Hair follicular keratinocyte (primary cell): Measurements from ENCODE around the gene KRT6C. TPM values are rescaled to one million over a fixed set of nuclear protein-coding genes. Genes with fewer than 3 reads are reported as not detected.

Experiments
- total RNA-seq: library from RNA; depleted of rRNA; stranded (reverse); fragments of >200 nt; gene quantifications from 2 replicates; pipeline ENCODE4 v1.2.3, GENCODE V29; 2015

Gene KRT6C
- total RNA-seq: 11.7 and 19.2 TPM in 2 replicates

GRCh38 chr12:52473768-52474167 is at the start of gene KRT6C:
Gene KRT6C (minus strand): TSS chr12:52473805. CDS start chr12:52473737, 68 bp downstream.

GRCh38 chr12:52519826-52520662 is 46.4 kb upstream of the KRT6C start, which contains the start of gene KRT5:
Gene KRT5 (minus strand): TSS chr12:52520394. CDS start chr12:52520296, 98 bp downstream.

GRCh38 chr12:52493172-52493571 is 19.6 kb upstream of the KRT6C start, which contains the start of gene KRT6A:
Gene KRT6A (minus strand): TSS chr12:52493257. CDS start chr12:52493188, 69 bp downstream.

GRCh38 chr12:52452101-52452500 is 21.5 kb downstream of the KRT6C start, which contains the start of gene KRT6B:
Gene KRT6B (minus strand): TSS chr12:52452146. CDS start chr12:52452078, 68 bp downstream.

GRCh38 chr12:52434081-52434733 is 39.4 kb downstream of the KRT6C start, which contains the start of gene KRT75:
Gene KRT75 (minus strand): TSS chr12:52434371. CDS start chr12:52434304, 67 bp downstream.

Other genes starting within 250 kb of the KRT6C start
- gene KRT7, start 240.6 kb downstream of the KRT6C start, total RNA-seq: 131 and 353 TPM in 2 replicates
- gene KRT86, start 199.2 kb downstream of the KRT6C start, total RNA-seq: 0.08 TPM in 1 of 2 replicates, not detected in the other
- gene KRT81, start 182.3 kb downstream of the KRT6C start, total RNA-seq: 0.08 and 0.19 TPM in 2 replicates
- gene KRT83, start 152.4 kb downstream of the KRT6C start, total RNA-seq: not detected in 2 replicates
- not detected in 2 replicates for gene KRT85, start 106.3 kb downstream of the KRT6C start, total RNA-seq
- not detected in 2 replicates for gene KRT84, start 88.2 kb downstream of the KRT6C start, total RNA-seq
- not detected in 2 replicates for gene KRT82, start 67.5 kb downstream of the KRT6C start, total RNA-seq
- 4.9 and 7.4 TPM in 2 replicates for gene KRT75, start 39.4 kb downstream of the KRT6C start, total RNA-seq
- gene KRT6B, start 21.7 kb downstream of the KRT6C start, total RNA-seq: 883 and 1,696 TPM in 2 replicates
- 3,851 and 5,054 TPM in 2 replicates for gene KRT6A, start 19.5 kb upstream of the KRT6C start, total RNA-seq
- gene KRT5, start 46.6 kb upstream of the KRT6C start, total RNA-seq: 12,420 and 12,774 TPM in 2 replicates
- not detected in 2 replicates for gene KRT71, start 79.3 kb upstream of the KRT6C start, total RNA-seq
- gene KRT74, start 100.0 kb upstream of the KRT6C start, total RNA-seq: not detected in 2 replicates
- not detected in 2 replicates for gene KRT72, start 127.7 kb upstream of the KRT6C start, total RNA-seq
- not detected in 2 replicates for gene KRT73, start 144.8 kb upstream of the KRT6C start, total RNA-seq
- not detected in 2 replicates for gene KRT2, start 178.4 kb upstream of the KRT6C start, total RNA-seq
- 2.3 TPM in 1 of 2 replicates, not detected in the other for gene KRT1, start 206.6 kb upstream of the KRT6C start, total RNA-seq
- gene KRT77, start 229.7 kb upstream of the KRT6C start, total RNA-seq: not detected in 2 replicates